ENCODE data around the gene ENDOD1. TPM values are rescaled to one million over a fixed set of nuclear protein-coding genes. Genes with fewer than 3 reads are reported as not detected.
A peak's percentile ranks its signal among the peaks of the same experiment; 100 is the strongest.

Gene ENDOD1
- total RNA-seq, 3 donors from 2014 or later (not counting 1 experiment from before 2014, with no cell fraction given): 10.1 to 15.5 (median 14.0) TPM

DNA sequence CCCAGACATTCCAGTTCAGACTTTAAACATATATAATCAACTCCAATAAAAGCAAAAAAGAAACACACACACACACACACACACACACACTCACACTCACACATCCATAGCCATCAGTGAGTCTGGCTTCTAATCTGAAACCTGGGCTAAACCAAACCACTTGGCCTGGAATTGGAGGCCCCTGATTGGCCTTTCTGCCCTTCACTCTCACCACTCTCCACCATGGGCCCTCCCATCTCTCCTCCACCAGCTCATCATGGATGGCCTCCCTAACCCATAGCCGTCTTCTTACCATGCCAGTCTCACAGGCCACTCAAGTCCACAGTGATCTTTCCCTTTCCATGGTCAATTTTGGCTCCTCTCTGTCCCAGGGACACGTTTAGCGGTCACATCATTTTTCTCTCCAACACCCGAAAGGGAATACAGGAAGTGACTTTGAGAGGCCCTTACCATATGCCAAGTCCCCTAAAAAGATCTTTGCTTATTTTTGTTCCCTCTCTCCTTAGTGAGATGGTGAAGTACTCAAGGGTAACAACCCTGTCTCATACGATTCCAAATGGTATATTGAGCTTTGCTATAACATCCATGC lies 66.6 kb downstream of the ENDOD1 start:
- TF ChIP-seq, protein P1, sequence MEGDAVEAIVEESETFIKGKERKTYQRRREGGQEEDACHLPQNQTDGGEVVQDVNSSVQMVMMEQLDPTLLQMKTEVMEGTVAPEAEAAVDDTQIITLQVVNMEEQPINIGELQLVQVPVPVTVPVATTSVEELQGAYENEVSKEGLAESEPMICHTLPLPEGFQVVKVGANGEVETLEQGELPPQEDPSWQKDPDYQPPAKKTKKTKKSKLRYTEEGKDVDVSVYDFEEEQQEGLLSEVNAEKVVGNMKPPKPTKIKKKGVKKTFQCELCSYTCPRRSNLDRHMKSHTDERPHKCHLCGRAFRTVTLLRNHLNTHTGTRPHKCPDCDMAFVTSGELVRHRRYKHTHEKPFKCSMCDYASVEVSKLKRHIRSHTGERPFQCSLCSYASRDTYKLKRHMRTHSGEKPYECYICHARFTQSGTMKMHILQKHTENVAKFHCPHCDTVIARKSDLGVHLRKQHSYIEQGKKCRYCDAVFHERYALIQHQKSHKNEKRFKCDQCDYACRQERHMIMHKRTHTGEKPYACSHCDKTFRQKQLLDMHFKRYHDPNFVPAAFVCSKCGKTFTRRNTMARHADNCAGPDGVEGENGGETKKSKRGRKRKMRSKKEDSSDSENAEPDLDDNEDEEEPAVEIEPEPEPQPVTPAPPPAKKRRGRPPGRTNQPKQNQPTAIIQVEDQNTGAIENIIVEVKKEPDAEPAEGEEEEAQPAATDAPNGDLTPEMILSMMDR (IDR thresholded peaks at IDR 0.05): no peak
- intact Hi-C loops (cut with micrococcal nuclease): loop anchor here (10.0 kb wide), 1 partner anchor 279 kb away; no protein-coding TSS in a partner anchor
- no peaks in the 10 kb centered on the region for H3K27me3 Mint-ChIP-seq (ENCODE audit: low read depth in 2 of 2)

DNA sequence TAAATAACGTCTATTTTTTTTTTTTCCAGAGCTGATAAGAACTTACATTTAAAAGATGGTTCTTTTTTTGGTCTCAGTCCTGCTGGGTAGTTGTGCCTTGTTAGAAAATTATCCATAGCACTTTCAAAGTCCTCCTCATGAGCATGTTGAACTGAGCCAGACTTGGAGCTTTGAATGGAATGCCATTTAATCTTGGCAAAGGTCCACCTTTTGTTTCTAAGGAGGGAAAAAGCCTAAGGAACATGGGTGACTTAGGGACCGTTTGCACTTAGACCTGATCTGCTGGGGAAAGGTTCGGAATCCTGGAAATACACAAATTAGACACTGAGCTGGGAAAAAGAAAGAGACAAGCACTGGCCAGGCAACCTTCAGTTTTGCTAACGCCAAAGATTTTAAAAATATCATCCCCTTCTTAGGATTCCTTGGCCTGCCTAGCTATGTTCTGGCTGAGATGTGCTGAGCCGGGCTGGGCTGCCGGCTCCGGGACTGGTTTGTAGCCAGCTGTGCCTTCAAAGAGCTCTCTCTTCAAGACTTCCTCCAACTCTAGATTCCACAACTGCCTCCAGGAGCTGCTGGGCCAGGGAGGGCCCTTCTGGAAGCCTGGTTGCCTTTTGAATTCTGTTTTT lies 67.4 kb downstream of the ENDOD1 start:
- peaks cover 30 to 40% of the 10 kb centered on the region in 2 donors for H3K4me1 Mint-ChIP-seq
- H3K4me1 ChIP-seq (ENCODE audit: control insufficient read depth, insufficient read depth, low read length): peaks cover 29% of the 10 kb centered on the region
- TF ChIP-seq, protein P1 (IDR thresholded peaks at IDR 0.05): no peak
- no peaks in the 10 kb centered on the region for H3K27me3 Mint-ChIP-seq (ENCODE audit: low read depth in 2 of 2)
- no peaks in the 10 kb centered on the region for H3K36me3 Mint-ChIP-seq
- no peaks in the 10 kb centered on the region for H3K9me3 Mint-ChIP-seq
- no peaks in the 10 kb centered on the region for H3K36me3 ChIP-seq (ENCODE audit: control insufficient read depth, insufficient read depth, low read length)
- no peak overlapping the region for H3K4me3 ChIP-seq (ENCODE audit: low read length)
- ATAC-seq: no peak
- peak overlapping the region; percentile 11 to 68 for H3K27ac Mint-ChIP-seq
- no peak overlapping the region for H3K4me3 Mint-ChIP-seq
- DNase-seq: no peak
- WGBS (ENCODE audit: insufficient coverage): 98% methylated on average over 7 of the region's 7 CpGs
- intact Hi-C loops (cut with micrococcal nuclease): loop anchor here (10.0 kb wide), 1 partner anchor 278 kb away; no protein-coding TSS in a partner anchor
- H3K9me3 ChIP-seq (ENCODE audit: control insufficient read depth, insufficient read depth, low read length): no peaks in the 10 kb centered on the region
- H3K27ac ChIP-seq (ENCODE audit: low read length): no peak overlapping the region
- no peaks in the 10 kb centered on the region for H3K27me3 ChIP-seq (ENCODE audit: control insufficient read depth, insufficient read depth, low read length)

More for the DNA sequence above, 66.6 kb downstream of the ENDOD1 start:
- Histone ChIP-seq H3K4me3 (ENCODE audit: low read length) (no peak overlapping the region), H3K27me3 (ENCODE audit: control insufficient read depth, insufficient read depth, low read length) (no peaks in the 10 kb centered on the region), H3K9me3 (ENCODE audit: control insufficient read depth, insufficient read depth, low read length) (no peaks in the 10 kb centered on the region), H3K4me1 (ENCODE audit: control insufficient read depth, insufficient read depth, low read length) (peaks cover 37% of the 10 kb centered on the region), H3K36me3 (ENCODE audit: control insufficient read depth, insufficient read depth, low read length) (no peaks in the 10 kb centered on the region), H3K27ac (ENCODE audit: low read length) (no peak overlapping the region)
- Mint-ChIP-seq H3K27ac (peak overlapping the region in 1 of 2 donors; percentile 5), H3K4me1 (peaks cover 37 to 46% of the 10 kb centered on the region in 2 donors), H3K36me3 (no peaks in the 10 kb centered on the region), H3K9me3 (no peaks in the 10 kb centered on the region), H3K4me3 (no peak overlapping the region)
- WGBS (ENCODE audit: insufficient coverage): 87% methylated on average over 5 of the region's 5 CpGs
- ATAC-seq: no peak
- DNase-seq: no peak

DNA sequence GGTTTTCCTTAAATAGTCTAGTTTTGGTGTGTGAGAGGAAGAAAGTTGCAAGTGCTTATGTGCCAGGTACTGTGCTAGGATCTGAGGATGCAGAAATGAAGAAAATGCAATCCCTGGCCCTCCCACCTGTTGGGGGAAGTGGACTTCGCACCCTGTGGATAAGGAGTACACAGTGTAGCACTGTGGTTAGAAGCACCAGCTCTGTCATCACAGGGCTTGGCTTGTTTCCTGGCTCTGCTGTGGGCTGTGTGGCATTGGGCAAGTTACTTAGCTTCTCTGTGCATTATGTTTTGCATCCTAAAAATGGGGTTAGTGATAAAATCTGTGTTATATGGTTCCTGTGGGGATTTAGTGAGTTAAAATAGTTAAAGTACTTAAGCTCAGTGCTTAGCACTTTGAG lies 68.2 kb downstream of the ENDOD1 start:
- DNase-seq: peak in 1 of 2 donors; percentile 38
- Histone ChIP-seq H3K27me3 (ENCODE audit: control insufficient read depth, insufficient read depth, low read length) (no peaks in the 10 kb centered on the region), H3K36me3 (ENCODE audit: control insufficient read depth, insufficient read depth, low read length) (no peaks in the 10 kb centered on the region), H3K4me3 (ENCODE audit: low read length) (no peak overlapping the region), H3K4me1 (ENCODE audit: control insufficient read depth, insufficient read depth, low read length) (peaks cover 22% of the 10 kb centered on the region), H3K9me3 (ENCODE audit: control insufficient read depth, insufficient read depth, low read length) (no peaks in the 10 kb centered on the region), H3K27ac (ENCODE audit: low read length) (no peak overlapping the region)
- Mint-ChIP-seq H3K9me3 (no peaks in the 10 kb centered on the region), H3K4me1 (peaks cover 25 to 32% of the 10 kb centered on the region in 2 donors), H3K27me3 (ENCODE audit: low read depth in 2 of 2) (no peaks in the 10 kb centered on the region), H3K4me3 (no peak overlapping the region), H3K36me3 (no peaks in the 10 kb centered on the region), H3K27ac (peak overlapping the region; percentile 11 to 68)
- TF ChIP-seq, protein P1 (IDR thresholded peaks at IDR 0.05): no peak
- WGBS (ENCODE audit: insufficient coverage): 74% methylated on average over 1 of the region's 1 CpG
- peak in 1 of 3 donors; percentile 38 for ATAC-seq
- intact Hi-C loops (cut with micrococcal nuclease): loop anchor here (10.0 kb wide), 1 partner anchor 277 kb away; no protein-coding TSS in a partner anchor
